ENCODE results near the gene MTARC2.
A peak's percentile ranks its signal among the peaks of the same experiment; 100 is the strongest.

Gene MTARC2

GRCh38 chr1:220803401-220804201 lies 55.5 kb downstream of the MTARC2 start:
- DNase-seq (ENCODE audit: low spot score): peak; percentile 63

DNA sequence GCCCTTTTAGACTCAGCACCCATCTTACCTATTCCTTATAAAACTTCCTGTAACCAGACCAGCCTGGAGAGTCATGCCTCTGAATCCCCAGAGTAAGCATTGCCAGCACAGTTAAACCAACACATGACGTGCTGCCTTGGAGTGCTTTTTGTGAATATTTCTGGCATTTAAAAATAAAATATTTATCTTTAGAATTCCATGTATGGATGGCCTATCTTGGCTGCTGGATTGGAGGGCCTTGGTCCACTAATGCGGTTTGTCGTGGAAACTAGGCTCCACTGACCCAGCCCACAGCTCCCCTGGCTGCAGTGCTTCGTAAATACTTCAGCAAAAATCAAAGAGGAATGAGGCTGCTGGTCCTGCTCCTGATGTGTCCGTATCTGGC lies 56.1 kb downstream of the MTARC2 start:
- no peak for DNase-seq (ENCODE audit: low spot score)

DNA sequence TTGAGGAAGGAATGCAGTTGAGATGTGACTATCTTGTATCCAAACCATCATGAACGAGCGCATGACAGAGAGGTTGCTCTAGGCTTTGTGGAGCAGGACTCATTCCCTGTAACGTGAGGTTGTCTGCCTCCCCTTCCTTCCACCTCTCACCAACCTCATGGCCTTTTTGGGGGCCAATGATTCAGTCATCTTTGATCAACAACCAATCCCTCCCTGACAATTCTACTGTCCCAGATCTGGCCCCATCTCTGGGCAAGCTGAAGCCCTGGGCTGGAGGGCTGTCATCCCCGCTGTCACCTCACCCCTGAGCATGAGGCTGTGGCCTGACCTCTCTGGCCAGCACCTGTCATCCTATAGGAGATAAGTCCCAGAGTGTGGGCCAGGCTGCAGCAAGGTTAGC lies 58.3 kb downstream of the MTARC2 start:
- no peak for DNase-seq (ENCODE audit: low spot score)

DNA sequence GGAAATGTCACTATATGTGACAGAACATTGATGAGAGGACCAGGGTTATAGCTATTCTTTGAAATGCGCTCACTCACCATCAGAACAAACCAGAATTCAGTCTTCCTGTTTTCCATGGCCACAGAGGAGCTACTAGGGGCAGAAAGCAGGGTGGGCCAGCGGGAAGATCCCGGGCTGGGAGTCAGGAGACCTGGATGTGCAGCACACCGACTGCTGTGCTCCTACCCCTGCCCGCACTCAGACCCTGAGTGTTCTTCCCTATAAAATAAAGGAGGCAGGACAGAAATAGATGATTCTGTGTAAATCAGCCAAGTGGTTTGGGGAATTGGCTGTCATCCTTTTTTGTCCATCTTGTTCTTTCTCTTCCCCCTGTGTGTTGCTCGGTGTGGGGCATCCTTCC lies 59.6 kb downstream of the MTARC2 start:
- no peak for DNase-seq (ENCODE audit: low spot score)

DNA sequence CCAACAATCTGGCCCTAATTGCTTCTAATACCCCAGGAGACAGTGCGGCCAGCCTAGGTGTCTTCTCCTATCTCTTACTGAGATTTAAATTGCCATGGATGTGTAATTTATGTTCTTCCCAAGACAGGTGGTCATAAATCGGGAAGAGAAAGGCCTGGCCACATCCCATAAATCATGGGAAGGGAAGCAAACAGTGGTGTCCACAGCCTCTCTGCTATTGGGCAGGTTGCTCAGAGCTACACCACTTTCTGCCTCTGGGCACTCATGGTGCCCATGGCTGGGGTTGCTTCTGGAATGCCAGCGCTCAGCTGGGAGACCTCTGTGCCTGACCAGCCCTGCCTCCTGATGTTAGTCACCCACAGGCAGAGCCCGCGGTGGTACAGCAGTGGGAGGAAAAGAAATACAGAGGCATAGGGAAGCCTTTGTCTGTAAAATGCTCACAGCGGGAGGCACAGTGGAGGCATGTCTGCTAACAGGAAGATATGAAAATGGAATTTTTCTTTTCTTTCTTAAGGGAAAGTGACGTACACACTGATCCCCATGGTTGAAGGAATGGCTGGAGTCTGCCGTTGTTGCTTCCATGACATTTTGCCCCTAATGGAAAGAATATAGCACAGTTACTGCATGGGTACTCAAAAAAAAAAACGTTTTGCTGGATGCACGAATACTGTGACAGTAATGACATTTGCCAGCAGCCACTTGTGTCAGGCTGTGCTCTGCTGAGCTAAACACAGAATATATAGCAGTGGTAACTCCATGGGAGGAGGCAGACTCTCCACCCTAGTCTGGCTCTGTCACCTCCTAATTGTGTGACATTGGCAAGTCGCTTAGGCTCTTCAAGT lies 60.4 kb downstream of the MTARC2 start:
- no peak for DNase-seq (ENCODE audit: low spot score)

- no peak for DNase-seq (ENCODE audit: low spot score)
These were observed 61.0 kb downstream of the MTARC2 start for GRCh38 chr1:220809187-220809550.

DNA sequence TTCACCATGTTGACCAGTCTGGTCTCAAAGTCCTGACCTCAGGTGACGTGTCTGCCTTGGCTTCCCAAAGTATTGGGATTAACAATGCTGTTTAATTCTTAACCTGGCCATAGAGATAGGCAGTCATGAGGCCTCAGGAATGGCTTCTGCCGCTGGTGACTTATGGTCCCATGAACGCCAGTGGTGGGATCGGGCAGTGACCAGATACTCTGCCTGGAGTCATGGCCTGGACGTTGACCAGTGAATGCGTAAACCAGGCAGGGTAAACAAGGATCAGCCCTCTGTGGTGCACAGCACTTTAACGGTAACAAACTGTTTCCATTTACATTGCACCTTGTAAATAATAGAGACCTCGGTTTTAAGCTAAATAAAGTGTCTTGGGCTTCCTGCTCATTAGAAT lies 61.6 kb downstream of the MTARC2 start:
- DNase-seq (ENCODE audit: low spot score): no peak

DNA sequence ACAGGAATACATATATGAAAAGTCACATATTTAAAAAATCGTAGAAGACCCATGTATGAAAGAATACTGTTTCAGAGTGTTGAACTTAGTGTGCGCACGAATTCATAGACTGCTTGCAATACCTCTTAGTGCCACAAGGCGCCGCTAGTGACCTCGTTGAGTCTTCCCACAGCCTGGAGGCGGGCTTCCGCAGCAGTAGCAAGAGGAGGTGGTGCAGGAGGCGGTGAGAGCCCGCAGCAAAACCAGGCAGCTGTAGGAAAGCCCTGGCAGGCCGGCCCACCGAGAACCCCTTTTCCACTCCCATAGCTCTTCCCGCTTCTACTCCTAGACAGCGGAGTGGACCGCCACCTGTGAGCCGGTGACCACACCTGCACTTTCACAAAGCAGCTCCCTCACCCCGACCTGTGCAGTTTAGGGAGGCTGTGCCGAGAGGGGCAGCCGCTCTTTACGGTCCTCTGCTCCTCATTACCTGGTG lies 62.1 kb downstream of the MTARC2 start:
- DNase-seq (ENCODE audit: low spot score): peak; percentile 89

DNA sequence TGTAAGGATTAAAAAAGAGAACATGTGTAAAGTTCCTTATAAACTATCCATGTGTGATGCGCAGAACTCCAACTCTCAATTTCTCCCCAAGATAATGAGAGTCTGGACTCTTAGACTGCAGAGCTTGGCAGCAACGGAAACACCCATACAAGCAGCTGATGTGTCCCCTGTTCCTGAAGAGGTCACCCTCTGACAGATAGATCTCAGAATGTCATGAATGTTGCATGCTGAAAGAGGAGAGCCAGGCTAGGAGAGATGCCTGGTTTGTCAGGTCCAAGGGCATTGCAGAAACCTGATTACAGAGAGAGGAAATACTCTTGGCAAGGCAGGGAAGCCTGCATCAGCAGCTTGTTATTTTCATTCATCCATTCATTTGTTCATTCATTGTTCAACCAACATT lies 62.8 kb downstream of the MTARC2 start:
- no peak for DNase-seq (ENCODE audit: low spot score)

DNA sequence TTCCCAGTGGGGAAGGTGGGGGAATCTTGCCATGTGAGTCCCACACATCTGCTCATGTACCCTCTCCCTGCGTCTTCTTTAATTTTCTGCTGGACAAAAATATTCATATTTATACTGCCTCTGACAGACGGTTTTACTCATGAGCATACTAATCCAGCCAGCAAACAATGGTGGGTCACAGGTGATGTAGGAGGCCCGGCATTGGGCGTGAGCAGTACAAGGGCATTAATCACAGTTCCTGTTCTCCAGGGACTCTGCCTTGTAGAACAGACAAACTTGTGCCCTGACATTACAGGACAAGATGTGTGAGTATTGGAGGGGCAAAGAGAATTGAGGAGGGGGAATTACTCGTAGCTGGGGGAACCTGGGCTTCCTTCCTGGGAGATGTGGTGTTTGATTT lies 63.6 kb downstream of the MTARC2 start:
- no peak for DNase-seq (ENCODE audit: low spot score)

GRCh38 chr1:220812308-220812707 lies 64.2 kb downstream of the MTARC2 start:
- DNase-seq (ENCODE audit: low spot score): no peak

GRCh38 chr1:220813013-220813412 lies 64.9 kb downstream of the MTARC2 start:
- DNase-seq (ENCODE audit: low spot score): no peak

- no peak for DNase-seq (ENCODE audit: low spot score)
These were observed 67.3 kb downstream of the MTARC2 start for GRCh38 chr1:220815409-220815808.

DNA sequence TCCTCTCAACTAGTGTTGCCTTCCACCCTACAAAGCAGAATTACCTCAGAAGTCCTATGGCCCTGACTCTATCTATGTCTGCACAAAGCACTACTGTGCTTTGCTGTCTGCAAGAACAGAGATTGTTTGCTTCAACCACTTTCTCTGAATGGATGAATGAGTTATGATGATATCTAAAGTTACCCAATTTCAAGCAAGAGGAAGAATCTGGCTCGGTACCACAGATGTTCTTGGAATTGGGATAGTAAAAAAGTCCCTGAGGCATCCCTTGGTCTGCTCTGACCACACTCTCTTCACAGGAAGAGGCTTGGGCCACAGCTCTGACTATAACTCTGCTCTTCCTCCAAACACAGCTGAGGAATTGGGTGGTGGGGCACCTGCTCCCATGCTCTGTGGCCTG lies 69.8 kb downstream of the MTARC2 start:
- DNase-seq (ENCODE audit: low spot score): peak; percentile 67

DNA sequence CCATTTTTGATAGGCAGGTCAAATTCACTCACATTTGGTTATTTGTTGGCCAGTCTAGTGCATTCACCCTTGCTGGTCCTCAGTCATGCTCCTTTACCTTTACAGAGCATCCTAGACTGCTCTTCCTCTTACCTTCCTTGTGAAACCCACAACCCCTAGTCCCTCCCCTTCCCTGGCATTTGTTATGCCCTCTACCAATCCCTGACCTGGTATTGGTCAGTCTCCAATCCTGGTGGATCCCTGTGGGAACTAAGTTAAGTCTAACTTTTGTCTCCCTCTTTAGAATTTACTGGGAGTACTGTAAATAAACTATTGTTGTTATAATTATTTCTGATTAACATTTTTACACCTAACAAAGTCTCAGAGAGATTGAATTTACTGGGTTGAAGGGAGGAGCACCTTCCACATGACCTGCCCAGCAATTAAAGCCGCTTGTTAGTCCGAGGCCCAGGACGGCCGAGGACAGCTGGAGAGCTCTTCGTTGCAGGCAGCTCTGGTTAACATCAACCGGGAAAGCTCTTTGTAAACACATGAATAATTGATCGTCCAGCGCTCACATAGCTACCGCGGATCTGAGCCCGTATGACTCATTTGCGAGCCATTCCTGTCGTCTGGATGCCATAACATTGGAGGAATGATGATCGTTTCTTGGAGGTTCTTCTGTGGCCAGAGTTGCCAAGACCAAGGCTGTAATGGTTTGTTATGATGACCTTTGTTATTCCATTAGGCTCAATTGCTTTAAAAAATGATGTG lies 70.5 kb downstream of the MTARC2 start:
- DNase-seq (ENCODE audit: low spot score): peak; percentile 88

- no peak for DNase-seq (ENCODE audit: low spot score)
These were observed 71.4 kb downstream of the MTARC2 start for GRCh38 chr1:220819467-220820026.

- no peak for DNase-seq (ENCODE audit: low spot score)
These were observed 76.2 kb downstream of the MTARC2 start for GRCh38 chr1:220824031-220824989.

- DNase-seq (ENCODE audit: low spot score): no peak
These were observed 77.9 kb downstream of the MTARC2 start for GRCh38 chr1:220825819-220826551.

DNA sequence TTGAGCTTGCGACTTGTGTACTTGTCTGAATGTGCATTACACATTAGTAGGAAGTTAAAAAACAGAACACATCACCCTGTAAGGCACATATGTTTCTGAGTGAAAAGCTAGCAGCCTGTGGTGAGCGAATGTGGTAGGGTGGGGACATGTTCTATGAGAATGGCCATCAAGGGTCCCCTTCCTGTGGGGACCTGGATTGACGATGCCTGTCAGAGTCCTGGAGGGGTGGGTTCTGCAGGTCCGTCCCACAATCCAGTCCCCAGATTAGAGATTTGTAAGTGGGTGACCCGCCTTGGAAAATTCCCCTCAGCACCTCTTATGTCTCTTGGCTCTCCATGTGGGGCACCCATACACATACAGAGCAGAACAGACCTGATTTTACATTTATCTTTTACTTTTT lies 78.6 kb downstream of the MTARC2 start:
- DNase-seq (ENCODE audit: low spot score): no peak

- no peak for DNase-seq (ENCODE audit: low spot score)
These were observed 79.5 kb downstream of the MTARC2 start for GRCh38 chr1:220827445-220828178.

Measured in AG20443 (cell line).